ENCODE measurements around the gene GTF2I. TPM values are rescaled to one million over a fixed set of nuclear protein-coding genes. Genes with fewer than 3 reads are reported as not detected.
"Not testable (repeated sequence)": the region's sequence is repeated elsewhere in the genome, so short reads cannot be mapped to it uniquely, and the experiment has no call there.

Gene GTF2I
- 10 to 100 TPM; 31.8 to 95.6 (median 35.7) TPM for polyA plus RNA-seq

DNA sequence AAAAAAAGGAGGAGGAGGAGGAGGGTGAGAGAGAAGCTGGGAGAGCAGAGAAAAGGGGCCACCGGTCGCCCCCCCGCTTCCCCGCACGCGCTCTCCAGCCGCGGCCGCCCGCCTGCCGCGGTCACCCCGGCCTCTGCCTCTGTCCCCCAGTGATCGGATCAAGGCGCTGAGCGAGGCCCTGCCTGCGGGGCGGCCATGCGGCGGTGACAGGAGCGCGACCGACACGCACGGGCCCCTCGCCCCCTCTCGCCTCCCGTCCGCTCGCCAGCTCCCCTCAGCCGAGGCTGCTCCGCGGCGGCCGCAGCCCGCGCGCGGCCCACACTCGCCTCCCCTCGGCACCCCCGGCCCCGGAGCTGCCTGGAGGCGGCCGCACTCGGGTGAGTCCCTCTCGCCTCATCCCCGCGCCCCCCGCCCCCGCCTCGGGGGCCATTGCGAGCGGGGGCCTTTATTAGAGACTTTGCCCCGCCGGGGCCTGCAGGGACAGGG, at the start of gene GTF2I:
Gene GTF2I (plus strand): TSS at position 27 of the 486 bp plus-strand sequence. CDS start 31,411 bp downstream, outside the sequence.
- peak within 1 kb of the TSS; percentile 96 for H3K27ac ChIP-seq (ENCODE audit: low read depth, low read length)
- WGBS, 3 donors = 0 to 1% (median 1%) methylated on average over 34 to 56 of the region's 56 CpGs

DNA sequence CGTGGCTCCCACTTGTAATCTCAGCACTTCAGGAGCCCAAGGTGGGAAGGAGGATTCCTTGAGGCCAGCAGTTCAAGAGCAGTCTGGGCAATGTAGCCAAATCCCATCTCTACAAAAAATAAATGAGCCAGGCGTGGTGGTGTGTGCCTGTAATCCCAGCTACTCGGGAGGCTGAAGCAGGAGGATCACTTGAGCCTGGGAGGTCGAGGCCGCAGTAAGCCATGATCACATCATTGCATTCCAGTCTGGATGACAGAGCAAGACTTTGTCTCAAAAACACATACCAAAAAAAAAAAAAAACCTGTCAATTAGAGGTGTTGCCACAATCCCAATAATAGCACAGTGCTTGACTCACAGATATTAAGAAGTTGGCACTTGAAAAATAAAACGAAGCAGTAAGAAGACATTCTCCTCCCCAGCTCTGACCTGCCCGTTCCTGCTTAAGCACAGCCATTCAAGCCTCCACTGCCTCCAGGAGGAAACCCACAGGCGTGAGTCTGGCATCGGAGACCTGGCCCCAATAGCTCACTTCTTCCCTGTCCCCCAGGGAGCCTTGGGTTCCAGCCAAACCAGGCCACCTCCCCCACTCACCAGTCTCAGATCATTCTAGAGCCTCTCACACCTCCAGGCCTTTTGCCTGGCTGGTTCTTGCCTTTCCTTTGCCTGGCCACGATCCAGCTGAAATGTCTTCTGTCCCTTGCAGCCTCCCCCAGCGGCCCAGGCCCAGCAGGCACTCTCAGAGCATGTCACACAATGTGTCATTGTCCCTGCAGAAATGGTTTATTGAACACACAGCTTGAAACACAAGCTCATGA, 45.3 kb upstream of the GTF2I start:
- H3K27ac ChIP-seq (ENCODE audit: low read depth, low read length) = no peak overlapping the region
- 56 to 67% (median 61%) methylated on average over 11 of the region's 11 CpGs for WGBS, 3 donors

DNA sequence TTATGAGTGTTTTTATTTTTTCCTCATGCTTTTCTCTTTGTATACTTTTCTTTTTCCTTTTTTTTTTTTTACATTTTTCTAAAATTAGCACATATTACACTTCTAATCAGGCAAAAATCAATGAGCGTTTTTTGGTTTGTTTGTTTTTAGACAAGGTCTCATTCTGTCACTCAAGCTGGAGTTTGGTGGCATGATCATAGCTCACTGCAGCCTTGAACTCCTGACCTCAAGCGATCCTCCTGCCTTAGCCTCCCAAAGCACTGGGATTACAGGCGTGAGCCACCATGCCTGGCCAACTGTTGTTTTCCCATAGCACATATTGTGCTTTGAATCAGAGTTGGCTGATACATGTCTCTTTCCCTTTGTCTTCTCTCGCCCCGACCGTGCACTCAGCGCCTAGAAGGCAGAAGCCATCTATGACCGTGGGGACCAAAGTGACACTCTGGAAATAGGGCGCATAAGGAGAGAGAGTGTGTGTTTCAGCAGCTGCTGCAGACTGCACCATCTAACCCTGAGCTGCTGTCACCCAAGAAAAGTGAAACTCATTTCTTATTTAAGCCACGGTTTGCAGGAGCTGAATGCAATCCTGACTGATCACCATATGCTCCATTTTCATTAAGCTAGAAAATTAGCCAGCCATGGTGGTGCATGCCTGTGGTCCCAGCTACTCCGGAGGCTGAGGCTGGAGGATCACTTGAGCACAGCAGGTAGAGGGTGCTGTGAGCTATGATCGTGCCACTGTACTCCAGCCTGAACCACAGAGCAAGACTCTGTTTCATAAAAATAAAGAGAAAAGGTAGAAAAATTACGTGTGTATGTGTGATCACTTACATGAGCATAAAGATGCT, 41.4 kb upstream of the GTF2I start:
- H3K27ac ChIP-seq (ENCODE audit: low read depth, low read length) = no peak overlapping the region

GRCh38 chr7:74617180-74617744, 40.3 kb upstream of the GTF2I start:
- 38 to 69% (median 46%) methylated on average over 9 of the region's 9 CpGs for WGBS, 3 donors
- H3K27ac ChIP-seq (ENCODE audit: low read depth, low read length) = no peak overlapping the region

More for the DNA sequence above, 41.4 kb upstream of the GTF2I start:
- WGBS, 3 donors = 85 to 91% (median 90%) methylated on average over 13 of the region's 13 CpGs

GRCh38 chr7:74619235-74619860, 38.2 kb upstream of the GTF2I start:
- WGBS, 3 donors = 85% methylated on average over 14 of the region's 14 CpGs
- no peak overlapping the region for H3K27ac ChIP-seq (ENCODE audit: low read depth, low read length)

DNA sequence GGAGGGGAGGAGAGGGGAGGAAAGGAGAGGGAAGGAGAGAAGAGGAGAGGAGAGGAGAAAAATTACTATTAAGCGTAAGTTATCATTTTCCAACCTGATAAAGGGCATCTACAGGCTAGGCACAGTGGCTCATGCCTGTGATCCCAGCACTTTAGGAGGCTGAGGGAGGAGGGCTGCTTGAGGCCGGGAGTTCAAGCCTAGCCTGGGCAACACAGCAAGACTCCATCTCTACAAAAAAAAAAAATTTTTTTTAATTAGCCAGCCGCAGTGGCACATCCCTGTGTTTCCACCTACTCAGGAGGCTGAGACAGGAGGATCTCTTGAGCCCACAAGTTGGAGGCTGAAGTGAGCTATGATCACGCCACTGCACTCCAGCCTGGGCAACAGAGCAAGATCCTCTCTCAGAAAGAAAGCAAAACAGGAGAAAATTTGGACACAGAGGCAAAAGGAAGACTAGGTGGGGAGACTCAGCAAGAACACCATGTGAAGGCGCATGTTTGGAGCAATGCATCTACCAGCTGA, 35.2 kb upstream of the GTF2I start:
- no peak overlapping the region for H3K27ac ChIP-seq (ENCODE audit: low read depth, low read length)
- 95% methylated on average over 5 of the region's 5 CpGs for WGBS, 3 donors

DNA sequence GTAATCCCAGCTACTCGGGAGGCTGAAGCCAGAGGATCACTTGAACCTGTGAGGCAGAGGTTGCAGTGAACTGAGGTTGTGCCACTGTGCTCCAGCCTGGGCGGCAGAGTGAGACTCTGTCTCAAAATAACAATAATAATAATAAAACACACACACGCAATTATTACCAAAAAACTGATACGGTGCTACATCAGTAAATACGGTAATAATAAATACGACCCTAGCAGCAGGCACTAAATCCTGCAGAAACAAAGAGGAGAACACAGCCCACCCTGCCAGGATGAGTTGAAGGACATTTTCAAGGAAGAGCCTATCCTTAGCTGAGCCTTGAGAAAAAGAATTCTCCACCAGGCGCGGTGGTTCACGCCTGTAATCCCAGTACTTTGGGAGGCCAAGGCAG, 34.4 kb upstream of the GTF2I start:
- no peak overlapping the region for H3K27ac ChIP-seq (ENCODE audit: low read depth, low read length)
- WGBS, 3 donors = 81 to 83% (median 82%) methylated on average over 9 of the region's 9 CpGs

DNA sequence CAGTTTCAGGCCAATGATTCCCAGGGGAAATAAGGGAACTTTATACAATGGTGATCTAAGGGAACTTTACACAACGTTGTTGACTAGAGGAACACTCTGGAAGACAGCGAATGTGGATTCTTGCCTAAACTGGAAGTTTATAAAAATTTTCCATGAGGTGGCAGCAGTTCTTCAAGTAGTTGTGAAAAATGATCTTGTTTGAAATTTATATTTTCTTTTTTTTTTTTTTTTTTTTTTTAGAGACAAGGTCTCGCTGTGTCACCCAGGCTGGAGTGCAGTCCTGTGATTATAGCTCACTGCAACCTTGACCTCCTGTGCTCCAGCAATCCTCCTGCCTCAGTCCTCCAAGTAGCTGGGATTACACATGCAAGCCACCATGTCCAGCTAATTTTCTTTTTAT, 32.1 kb upstream of the GTF2I start:
- 7 to 18% (median 10%) methylated on average over 3 of the region's 3 CpGs for WGBS, 3 donors
- no peak overlapping the region for H3K27ac ChIP-seq (ENCODE audit: low read depth, low read length)

DNA sequence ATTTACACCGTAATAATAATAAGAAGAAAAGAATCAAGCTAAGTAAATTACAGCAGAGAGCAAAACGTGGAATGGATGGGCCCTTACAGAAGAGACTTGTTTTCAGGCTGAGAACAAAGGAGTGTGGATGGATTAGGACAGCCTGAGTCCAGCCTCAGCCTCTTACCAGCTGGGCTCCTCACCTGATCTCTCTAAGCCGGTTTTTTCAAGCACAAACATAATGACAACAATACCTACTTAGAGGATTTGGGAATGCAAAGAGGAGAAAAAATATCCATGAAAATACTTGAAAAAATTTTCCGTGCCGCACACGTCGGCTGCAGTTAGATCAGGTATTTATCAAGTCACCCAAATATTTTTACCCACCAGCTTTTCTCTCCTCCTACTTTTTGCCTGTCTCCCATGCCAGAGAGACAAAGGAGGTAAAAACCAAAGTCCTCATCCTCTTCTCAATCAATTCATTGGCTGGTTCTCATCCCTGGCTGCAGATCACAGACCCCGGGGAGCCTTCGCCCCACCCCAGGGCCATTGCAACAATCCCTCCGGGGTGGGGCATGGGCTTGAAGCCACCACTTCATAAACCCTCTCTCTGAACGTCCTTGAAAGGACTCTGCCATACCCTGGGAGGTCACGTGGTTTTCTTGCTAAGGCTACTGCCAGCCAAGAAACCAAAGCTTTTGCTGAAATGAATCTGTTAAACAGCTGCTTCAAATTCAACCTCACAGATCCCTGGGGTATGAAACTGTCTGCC, 29.7 kb upstream of the GTF2I start:
- H3K27ac ChIP-seq (ENCODE audit: low read depth, low read length) = no peak overlapping the region
- 33 to 55% (median 47%) methylated on average over 12 of the region's 12 CpGs for WGBS, 3 donors

DNA sequence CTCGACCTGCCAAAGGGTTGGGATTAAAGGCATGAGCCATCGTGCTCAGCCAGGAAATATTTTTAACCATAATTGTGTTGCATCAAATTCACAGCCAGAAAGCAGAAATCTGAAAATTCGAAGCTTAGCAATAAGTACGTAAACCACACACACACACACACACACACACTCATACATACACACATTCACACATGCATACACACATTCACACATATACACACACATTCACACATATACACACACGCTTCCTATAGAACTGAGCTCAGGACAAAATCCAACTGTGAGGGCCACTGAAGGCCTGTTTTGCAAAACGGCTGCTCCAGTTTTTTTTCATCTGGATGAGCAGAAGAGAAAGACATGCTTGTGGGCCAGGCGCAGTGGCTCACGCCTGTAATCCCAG, 25.0 kb upstream of the GTF2I start:
- H3K27ac ChIP-seq (ENCODE audit: low read depth, low read length) = no peak overlapping the region
- WGBS, 3 donors = 67 to 78% (median 71%) methylated on average over 8 of the region's 8 CpGs

- WGBS, 3 donors = 71 to 83% (median 82%) methylated on average over 9 of the region's 9 CpGs
- no peak overlapping the region for H3K27ac ChIP-seq (ENCODE audit: low read depth, low read length)
These were observed 24.0 kb upstream of the GTF2I start for GRCh38 chr7:74633451-74633921.

- 96 to 99% (median 98%) methylated on average over 7 of the region's 7 CpGs for WGBS, 3 donors
- H3K27ac ChIP-seq (ENCODE audit: low read depth, low read length) = no peak overlapping the region
These were observed 19.8 kb upstream of the GTF2I start for GRCh38 chr7:74637745-74638144.

GRCh38 chr7:74650055-74650454, 7.5 kb upstream of the GTF2I start:
- not testable (repeated sequence) for H3K27ac ChIP-seq (ENCODE audit: low read depth, low read length)
- 4 to 15% (median 5%) methylated on average over 10 of the region's 11 CpGs for WGBS, 3 donors

DNA sequence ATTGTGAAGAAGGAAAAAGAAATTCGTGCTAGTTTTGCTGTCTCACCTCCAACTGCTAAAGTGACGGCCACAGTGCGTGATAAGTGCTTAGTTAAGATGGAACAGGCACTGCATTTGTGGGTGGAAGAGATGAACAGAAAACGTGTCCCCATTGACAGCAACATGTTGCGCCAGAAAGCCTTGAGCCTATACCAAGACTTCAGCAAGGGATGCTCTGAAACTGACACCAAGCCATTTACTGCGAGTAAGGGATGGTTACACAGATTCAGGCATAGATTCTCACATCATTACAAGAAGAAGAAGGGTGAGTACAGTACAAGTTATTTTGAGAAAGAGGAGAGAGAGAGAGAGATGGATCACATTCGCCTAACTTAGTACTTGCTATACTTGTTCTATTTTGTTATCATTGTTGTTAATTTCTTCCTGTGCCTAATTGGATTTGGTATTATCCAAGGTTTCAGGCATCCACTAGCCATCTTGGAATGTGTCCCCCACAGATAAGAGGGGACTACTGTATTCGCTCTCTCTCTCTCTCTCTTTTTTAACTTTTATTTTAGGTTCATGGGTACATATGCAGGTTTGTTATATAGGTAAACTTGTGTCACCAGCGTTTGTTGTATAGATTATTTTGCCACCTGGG, 6.9 kb upstream of the GTF2I start:
- not testable (repeated sequence) for H3K27ac ChIP-seq (ENCODE audit: low read depth, low read length)
- 63 to 74% (median 68%) methylated on average over 6 of the region's 9 CpGs for WGBS, 3 donors

DNA sequence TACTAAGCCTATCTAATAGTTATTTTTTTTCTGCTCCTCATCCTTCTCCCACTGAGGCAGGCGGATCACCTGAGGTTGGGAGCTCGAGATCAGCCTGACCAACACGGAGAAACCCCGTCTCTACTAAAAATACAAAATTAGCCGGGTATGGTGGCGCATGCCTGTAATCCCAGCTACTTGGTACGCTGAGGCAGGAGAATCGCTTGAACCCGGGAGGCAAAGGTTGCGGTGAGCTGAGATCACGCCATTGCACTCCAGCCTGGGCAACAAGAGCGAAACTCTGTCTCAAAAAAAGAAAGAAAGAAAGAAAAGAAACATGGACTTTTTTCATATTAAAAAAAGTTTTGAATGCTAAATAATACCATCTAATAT, 6.4 kb upstream of the GTF2I start:
- H3K27ac ChIP-seq (ENCODE audit: low read depth, low read length) = not testable (repeated sequence)
- WGBS, 3 donors = 88 to 96% (median 89%) methylated on average over 12 of the region's 12 CpGs

GRCh38 chr7:74653686-74654181, 3.8 kb upstream of the GTF2I start:
- no peak overlapping the region for H3K27ac ChIP-seq (ENCODE audit: low read depth, low read length)
- WGBS, 3 donors = 74 to 95% (median 94%) methylated on average over 11 of the region's 11 CpGs

GRCh38 chr7:74654811-74655210, 2.7 kb upstream of the GTF2I start:
- WGBS, 3 donors = 89 to 96% (median 92%) methylated on average over 5 of the region's 5 CpGs
- H3K27ac ChIP-seq (ENCODE audit: low read depth, low read length) = no peak overlapping the region
